Suprapubic skin (tissue), 3 donors: Measurements from ENCODE around the gene KCNG1.

Experiments
- CTCF ChIP-seq, 2 donors: fragments of 200-600 bp in 1 of 2; fragments of 450-650 bp in 1 of 2; sonication (generic) in 1 of 2; IDR thresholded peaks; one replicate each; pipeline ENCODE4 v1.5.1; 2016 to 2019; ENCODE audit warnings: antibody characterized with exemption in 2 of 2, mild to moderate bottlenecking in 1 of 2, moderate library complexity in 1 of 2
- EP300 ChIP-seq: sonication (generic); formaldehyde crosslinking; IDR thresholded peaks from one replicate; pipeline ENCODE4 v1.6.1; 2017; ENCODE audit warnings: antibody characterized with exemption
- POLR2A ChIP-seq, 2 donors: fragments of 450-650 bp; IDR thresholded peaks; one replicate each; pipeline ENCODE4 v1.6.1; 2017; ENCODE audit warnings: antibody characterized with exemption in 2 of 2, mild to moderate bottlenecking in 2 of 2, moderate library complexity in 2 of 2

GRCh38 chr20:51046021-51046985 is 23.4 kb upstream of the KCNG1 start:
- TF ChIP-seq POLR2A (IDR thresholded peaks at IDR 0.05) (no peak), CTCF (IDR thresholded peaks at IDR 0.05) (no peak), EP300 (no peak)
